IMR-90 (cell line): ENCODE results near the gene SRPX2. TPM values are rescaled to one million over a fixed set of nuclear protein-coding genes. Genes with fewer than 3 reads are reported as not detected.

Source experiments
- ATAC-seq: fragments of 200-7000 bp; cut with Tn5 transposase; 2 replicates; pipeline ENCODE4 v1.9.1; 2020; ENCODE audit warnings: low read depth, mild to moderate bottlenecking, moderate library complexity
- BruUV-seq: library from RNA; stranded (reverse); fragments of 400-500 nt; replicated peaks from 2 replicates; lab custom pipeline; 2021; lab: Mats Ljungman, UMichigan
- CTCF ChIA-PET: fragments of 300-600 bp; formaldehyde crosslinking; extraction: SDS; loops from one replicate; lab custom pipeline; 2021; ENCODE audit warnings: antibody characterized with exemption; lab: Yijun Ruan, JAX
- POLR2A ChIA-PET: fragments of 300-600 bp; sonication (Branson Sonifier 250); formaldehyde crosslinking; loops from one replicate; lab custom pipeline; 2022; ENCODE audit warnings: antibody characterized with exemption; ENCODE audit not compliant: unreplicated experiment; lab: Charles Lee
- DNase-seq: peaks from one replicate; pipeline ENCODE4 v3.0.0; 2013
- H2AFZ ChIP-seq: replicated peaks from 2 replicates; pipeline ENCODE3; 2013; ENCODE audit warnings: low read length, mild to moderate bottlenecking; ENCODE audit not compliant: poor library complexity
- H2AK5ac ChIP-seq: 2 replicates; pipeline ENCODE4 v1.6.1; 2013; ENCODE audit warnings: low read depth, low read length, inconsistent platforms
- H2AK9ac ChIP-seq: replicated peaks from 2 replicates; pipeline ENCODE3; 2013; ENCODE audit warnings: mild to moderate bottlenecking, low read depth, low read length, moderate library complexity; ENCODE audit not compliant: poor library complexity
- H2BK120ac ChIP-seq: 2 replicates; pipeline ENCODE4 v1.6.1; 2013; ENCODE audit warnings: low read depth, low read length, inconsistent platforms
- H2BK15ac ChIP-seq: 3 replicates; pipeline ENCODE4 v1.6.1; 2013; ENCODE audit warnings: low read depth, low read length, inconsistent platforms
- H2BK20ac ChIP-seq: 2 replicates; pipeline ENCODE4 v1.6.1; 2013; ENCODE audit warnings: low read depth, mild to moderate bottlenecking, inconsistent platforms, low read length, moderate library complexity
- H2BK5ac ChIP-seq: 2 replicates; pipeline ENCODE4 v1.6.1; 2013; ENCODE audit warnings: mild to moderate bottlenecking, low read depth, low read length, inconsistent platforms; ENCODE audit not compliant: poor library complexity, severe bottlenecking
- H3K14ac ChIP-seq: replicated peaks from 2 replicates; pipeline ENCODE4 v1.6.1; 2013; ENCODE audit warnings: low read depth, low read length, inconsistent platforms
- H3K18ac ChIP-seq: 2 replicates; pipeline ENCODE4 v1.6.1; 2013; ENCODE audit warnings: low read depth, low read length, control low read depth
- H3K23ac ChIP-seq: 2 replicates; pipeline ENCODE4 v1.6.1; 2013; ENCODE audit warnings: low read depth, low read length, inconsistent platforms
- H3K27ac ChIP-seq: 2 replicates; pipeline ENCODE4 v1.5.1; 2013; ENCODE audit warnings: mild to moderate bottlenecking, control low read depth, low read length; ENCODE audit not compliant: insufficient read depth
- H3K27me3 ChIP-seq: 2 replicates; pipeline ENCODE4 v1.6.1; 2013; ENCODE audit warnings: low read length; ENCODE audit not compliant: control insufficient read depth, insufficient read depth
- H3K36me3 ChIP-seq: 2 replicates; pipeline ENCODE4 v1.6.1; 2013; ENCODE audit warnings: low read length, mixed read lengths; ENCODE audit not compliant: control insufficient read depth, insufficient read depth
- H3K4ac ChIP-seq: 2 replicates; pipeline ENCODE4 v1.6.1; 2013; ENCODE audit warnings: low read depth, low read length, inconsistent platforms
- H3K4me1 ChIP-seq: 2 replicates; pipeline ENCODE4 v1.6.1; 2013; ENCODE audit warnings: low read length, mixed read lengths; ENCODE audit not compliant: control insufficient read depth, insufficient read depth
- H3K4me2 ChIP-seq: 2 replicates; pipeline ENCODE4 v1.6.1; 2013; ENCODE audit warnings: low read depth, mild to moderate bottlenecking, control low read depth, low read length, moderate library complexity
- H3K4me3 ChIP-seq: 2 replicates; pipeline ENCODE4 v1.5.1; 2013; ENCODE audit warnings: low read depth, mild to moderate bottlenecking, control low read depth, low read length, moderate library complexity; ENCODE audit not compliant: insufficient read depth
- H3K56ac ChIP-seq: 2 replicates; pipeline ENCODE4 v1.6.1; 2013; ENCODE audit warnings: low read length, inconsistent platforms; ENCODE audit not compliant: insufficient read depth; ENCODE audit errors: extremely low read depth
- H3K79me1 ChIP-seq, 2 experiments: 2 replicates each; pipeline ENCODE4 v1.6.1; 2013; ENCODE audit warnings: low read length in 2 of 2, inconsistent platforms in 1 of 2, low read depth in 1 of 2
- H3K9ac ChIP-seq: 2 replicates; pipeline ENCODE4 v1.6.1; 2013; ENCODE audit warnings: low read depth, low read length, control low read depth
- H3K9me1 ChIP-seq: 2 replicates; pipeline ENCODE4 v1.6.1; 2013; ENCODE audit warnings: low read length, inconsistent platforms; ENCODE audit not compliant: insufficient read depth
- H3K9me3 ChIP-seq: 2 replicates; pipeline ENCODE4 v1.6.1; 2013; ENCODE audit warnings: low read length; ENCODE audit not compliant: control insufficient read depth, insufficient read depth
- H4K20me1 ChIP-seq: 2 replicates; pipeline ENCODE4 v1.6.1; 2013; ENCODE audit warnings: low read length, inconsistent platforms; ENCODE audit not compliant: insufficient read depth
- H4K5ac ChIP-seq: 2 replicates; pipeline ENCODE4 v1.6.1; 2013; ENCODE audit warnings: mild to moderate bottlenecking, low read depth, low read length, control low read depth
- H4K8ac ChIP-seq, 2 experiments: 2 replicates each; pipeline ENCODE4 v1.6.1; 2013; ENCODE audit warnings: low read depth in 2 of 2, low read length in 2 of 2, control low read depth in 1 of 2, inconsistent platforms in 1 of 2
- H4K91ac ChIP-seq: 2 replicates; pipeline ENCODE4 v1.6.1; 2013; ENCODE audit warnings: low read depth, low read length, inconsistent platforms; ENCODE audit not compliant: insufficient read depth
- BHLHE40 ChIP-seq: fragments of 150-350 bp; IDR thresholded peaks from 2 replicates; pipeline ENCODE4 v1.6.1; 2016; ENCODE audit warnings: mild to moderate bottlenecking, low read depth, low read length
- CEBPB ChIP-seq: IDR thresholded peaks from 2 replicates; pipeline ENCODE4 v1.6.1; 2012; ENCODE audit warnings: low read depth, low read length, improper control_type of control experiment
- CHD1 ChIP-seq: IDR thresholded peaks from 2 replicates; pipeline ENCODE4 v1.6.1; 2012; ENCODE audit warnings: low read depth, low read length, improper control_type of control experiment
- CTCF ChIP-seq: conservative IDR thresholded peaks from 2 replicates; pipeline ENCODE4 v1.5.1; 2012; ENCODE audit warnings: mild to moderate bottlenecking, low read depth, low read length, improper control_type of control experiment
- FOS ChIP-seq: fragments of 150-350 bp; IDR thresholded peaks from 2 replicates; pipeline ENCODE4 v1.6.1; 2016; ENCODE audit warnings: low read depth, low read length
- MAFK ChIP-seq: IDR thresholded peaks from 2 replicates; pipeline ENCODE4 v1.6.1; 2012; ENCODE audit warnings: low read depth, low read length, improper control_type of control experiment
- MAZ ChIP-seq: IDR thresholded peaks from 2 replicates; pipeline ENCODE4 v1.6.1; 2012; ENCODE audit warnings: low read depth, mild to moderate bottlenecking, low read length, improper control_type of control experiment, moderate library complexity, borderline replicate concordance
- MXI1 ChIP-seq: IDR thresholded peaks from 2 replicates; pipeline ENCODE4 v1.6.1; 2012; ENCODE audit warnings: low read depth, mild to moderate bottlenecking, low read length, moderate library complexity, borderline replicate concordance
- NFE2L2 ChIP-seq: fragments of 150-350 bp; IDR thresholded peaks from 2 replicates; pipeline ENCODE4 v1.6.1; 2016; ENCODE audit warnings: low read depth, mild to moderate bottlenecking, low read length
- RAD21 ChIP-seq: IDR thresholded peaks from 2 replicates; pipeline ENCODE4 v1.6.1; 2012; ENCODE audit warnings: low read length, improper control_type of control experiment
- RCOR1 ChIP-seq: IDR thresholded peaks from 2 replicates; pipeline ENCODE4 v1.6.1; 2012; ENCODE audit warnings: mild to moderate bottlenecking, low read length, improper control_type of control experiment; ENCODE audit not compliant: insufficient replicate concordance
- RFX5 ChIP-seq: IDR thresholded peaks from 2 replicates; pipeline ENCODE4 v1.8.0; 2012; ENCODE audit warnings: low read depth, mild to moderate bottlenecking, low read length, moderate library complexity
- USF2 ChIP-seq: fragments of 150-350 bp; IDR thresholded peaks from 2 replicates; pipeline ENCODE4 v1.6.1; 2017; ENCODE audit warnings: mild to moderate bottlenecking, antibody characterized with exemption, low read length, low read depth
- WGBS, 2 experiments: methylation state at CpG; one replicate each; pipeline versions ENCODE4 v1.1.5 to v1.1.7; 2013; ENCODE audit warnings: missing lambda C conversion rate in 2 of 2; ENCODE audit not compliant: insufficient read length in 1 of 2; ENCODE audit errors: extremely low coverage in 2 of 2; 5-methylcytosine and 5-hydroxymethylcytosine counted together
- dilution Hi-C: fragments of 300-500 bp; cut with HindIII; formaldehyde crosslinking; loops from one replicate; pipeline ENCODE4 v1.14.3; 2018; ENCODE audit warnings: low sequenced_read_pairs; ENCODE audit not compliant: unreplicated experiment
- in situ Hi-C: fragments of 300-500 bp; cut with MboI; formaldehyde crosslinking; loops from 3 replicates; pipeline ENCODE4 v1.14.3; 2019; ENCODE audit warnings: low sequenced_read_pairs, inconsistent platforms, mixed read lengths
- intact Hi-C: fragments of 100-400 bp; cut with micrococcal nuclease; formaldehyde crosslinking; loops from 2 replicates; pipeline ENCODE4 v1.10.0; 2022
- polyA plus RNA-seq, 3 experiments: library from polyadenylated mRNA; depleted of rRNA; stranded (reverse); fragments of >200 nt; gene quantifications; 2 replicates each; pipeline ENCODE4 v1.2.3, GENCODE V29; 2012; ENCODE audit warnings: low replicate concordance in 1 of 3
- total RNA-seq: library from RNA; depleted of rRNA; stranded (reverse); fragments of >200 nt; gene quantifications from 2 replicates; pipeline ENCODE4 v1.2.3, GENCODE V29; 2012

The SRPX2 gene
- total and polyA plus RNA-seq, 2 of the 4 experiments (the other 2 are of a cell fraction), result 20.6 to 43.1 TPM

- H3K23ac ChIP-seq, result no peak overlapping the region
- DNase-seq, result no peak
- no peaks in the 10 kb centered on the region; the same call in 1 of the 2 replicates for H3K27me3 ChIP-seq
- no peak overlapping the region for H3K27ac ChIP-seq
- ATAC-seq, result no peak
- no peak overlapping the region for H2AK9ac ChIP-seq
- POLR2A ChIA-PET, result no interaction called here
- H3K14ac ChIP-seq, result no peak overlapping the region
- no peaks in the 10 kb centered on the region for H3K79me1 ChIP-seq
- H3K4me3 ChIP-seq, result no peak overlapping the region
- no peak overlapping the region for H3K4ac ChIP-seq
- intact Hi-C loops, result loop anchor here (5.0 to 10.0 kb wide), 2 partner anchors 175 to 597 kb away; no protein-coding TSS in a partner anchor
- no peak overlapping the region for H3K56ac ChIP-seq
- WGBS, 2 experiments, result no CpG with 5 or more reads among the region's 2 CpGs
- no peak overlapping the region for H3K18ac ChIP-seq
- H3K4me1 ChIP-seq, result peaks cover 2% of the 10 kb centered on the region
- TF ChIP-seq BHLHE40, result no peak
- TF ChIP-seq NFE2L2, result no peak
- TF ChIP-seq CEBPB, result no peak
- no peak for TF ChIP-seq CTCF
- TF ChIP-seq RAD21, result no peak
- TF ChIP-seq MAZ, result no peak
- no peak for TF ChIP-seq FOS
- TF ChIP-seq MXI1, result no peak
- TF ChIP-seq RFX5, result no peak
- no peak for TF ChIP-seq USF2
- no peak for TF ChIP-seq MAFK
- no peak for TF ChIP-seq CHD1
- no peak for TF ChIP-seq RCOR1
- H4K8ac ChIP-seq, result no peak overlapping the region
- H3K4me2 ChIP-seq, result no peak overlapping the region
- no peak overlapping the region for H2BK5ac ChIP-seq
- H3K9me3 ChIP-seq, result no peaks in the 10 kb centered on the region
- no peaks in the 10 kb centered on the region for H3K36me3 ChIP-seq
- H4K5ac ChIP-seq, result no peak overlapping the region
- H4K91ac ChIP-seq, result no peak overlapping the region
- no TSS peak for BruUV-seq
- no peaks in the 10 kb centered on the region; the same call in 1 of the 2 replicates for H3K9me1 ChIP-seq
- H2BK15ac ChIP-seq, result no peak overlapping the region
- no peak overlapping the region for H2BK20ac ChIP-seq
- CTCF ChIA-PET, result interaction anchor here (1.1 to 3.0 kb wide), 2 partner anchors 17 to 81 kb away, joined by 7 to 14 read pairs; no protein-coding TSS in a partner anchor
- no peaks in the 10 kb centered on the region for H4K20me1 ChIP-seq
- no peak overlapping the region for H2AK5ac ChIP-seq
- in situ Hi-C loops, result loop anchor here (5.0 kb wide), 1 partner anchor 80 kb away; no protein-coding TSS in a partner anchor
- H3K9ac ChIP-seq, result no peak overlapping the region
- dilution Hi-C loops, result no loop called here
- H2AFZ ChIP-seq, result no peak overlapping the region
- H2BK120ac ChIP-seq, result no peak overlapping the region
Observed at GRCh38 chrX:100687546-100687945, 43.5 kb downstream of the SRPX2 start.
